Measurements from ENCODE around the gene HERPUD2.

Gene HERPUD2, protein sequence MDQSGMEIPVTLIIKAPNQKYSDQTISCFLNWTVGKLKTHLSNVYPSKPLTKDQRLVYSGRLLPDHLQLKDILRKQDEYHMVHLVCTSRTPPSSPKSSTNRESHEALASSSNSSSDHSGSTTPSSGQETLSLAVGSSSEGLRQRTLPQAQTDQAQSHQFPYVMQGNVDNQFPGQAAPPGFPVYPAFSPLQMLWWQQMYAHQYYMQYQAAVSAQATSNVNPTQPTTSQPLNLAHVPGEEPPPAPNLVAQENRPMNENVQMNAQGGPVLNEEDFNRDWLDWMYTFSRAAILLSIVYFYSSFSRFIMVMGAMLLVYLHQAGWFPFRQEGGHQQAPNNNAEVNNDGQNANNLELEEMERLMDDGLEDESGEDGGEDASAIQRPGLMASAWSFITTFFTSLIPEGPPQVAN

GRCh38 chr7:35694784-35695472 is at the start of gene HERPUD2:
HERPUD2 (minus strand) TSS chr7:35695135; CDS start chr7:35694330, 805 bp downstream.
- DNase-seq = peak; percentile 65 to 83

- DNase-seq = no peak
These were observed 44.0 kb upstream of the HERPUD2 start for GRCh38 chr7:35738889-35739288.

- no peak for DNase-seq
These were observed 41.8 kb upstream of the HERPUD2 start for GRCh38 chr7:35736725-35737124.

- DNase-seq = no peak
These were observed 40.5 kb upstream of the HERPUD2 start for GRCh38 chr7:35735396-35735795.

DNA sequence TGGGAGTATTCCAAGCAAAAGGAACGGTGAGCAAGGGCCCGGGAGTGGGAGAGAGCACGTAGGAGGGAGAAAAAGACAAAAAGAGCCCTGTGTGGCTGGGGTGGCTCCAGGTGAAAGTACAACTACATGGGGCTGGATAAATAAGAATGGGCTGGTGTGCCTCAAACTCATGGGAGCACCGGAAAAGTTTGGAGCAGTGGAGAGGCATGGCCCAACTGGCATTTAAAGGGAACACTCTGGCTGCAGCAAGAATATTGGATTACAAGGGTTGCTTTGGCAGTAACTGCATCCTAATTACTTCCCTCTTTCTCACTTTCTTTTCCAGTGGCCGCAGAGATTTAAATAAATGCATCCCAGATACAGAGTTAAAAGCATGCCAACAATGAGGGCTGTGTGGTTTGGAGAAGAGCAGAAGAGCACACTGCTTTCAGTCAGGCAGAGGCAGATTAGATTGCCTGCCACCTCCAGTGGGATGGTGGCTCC is 39.1 kb upstream of the HERPUD2 start:
- DNase-seq = no peak

GRCh38 chr7:35731349-35731748 is 36.4 kb upstream of the HERPUD2 start:
- DNase-seq = no peak

DNA sequence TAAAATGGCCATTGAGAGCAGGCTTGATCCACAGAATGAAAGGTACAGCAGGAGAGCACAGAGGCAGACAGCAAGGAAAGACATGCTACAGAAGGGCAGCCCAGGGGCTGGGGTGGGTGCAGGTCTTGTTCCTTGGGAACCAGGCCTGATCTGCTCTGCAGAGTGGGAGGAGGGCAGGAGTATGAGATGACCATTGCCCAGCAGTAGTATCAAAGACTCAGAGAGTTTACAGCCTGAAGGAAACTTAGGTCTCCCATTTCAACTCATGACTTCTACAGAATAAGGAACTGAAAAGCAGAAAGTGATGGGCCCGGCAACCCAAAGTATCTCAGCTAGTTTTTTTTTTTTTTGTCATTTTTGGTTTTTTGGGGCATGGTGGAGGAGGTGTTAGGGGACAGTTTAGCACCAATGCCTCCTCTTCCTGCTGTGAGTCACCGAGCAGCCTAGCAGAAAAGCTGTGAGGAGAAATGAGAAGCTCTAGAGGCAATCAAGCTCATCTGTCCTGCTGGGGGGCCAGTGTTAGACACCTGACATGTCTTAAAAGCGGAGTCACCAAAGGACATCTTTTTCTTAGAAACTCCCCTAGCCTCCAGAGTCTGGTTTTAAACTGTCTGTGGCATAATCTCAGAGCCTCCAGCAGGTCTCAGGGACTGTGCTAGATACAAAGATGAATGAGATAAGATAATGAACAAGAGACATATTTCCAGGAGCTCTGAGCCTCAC is 34.3 kb upstream of the HERPUD2 start:
- DNase-seq = no peak

DNA sequence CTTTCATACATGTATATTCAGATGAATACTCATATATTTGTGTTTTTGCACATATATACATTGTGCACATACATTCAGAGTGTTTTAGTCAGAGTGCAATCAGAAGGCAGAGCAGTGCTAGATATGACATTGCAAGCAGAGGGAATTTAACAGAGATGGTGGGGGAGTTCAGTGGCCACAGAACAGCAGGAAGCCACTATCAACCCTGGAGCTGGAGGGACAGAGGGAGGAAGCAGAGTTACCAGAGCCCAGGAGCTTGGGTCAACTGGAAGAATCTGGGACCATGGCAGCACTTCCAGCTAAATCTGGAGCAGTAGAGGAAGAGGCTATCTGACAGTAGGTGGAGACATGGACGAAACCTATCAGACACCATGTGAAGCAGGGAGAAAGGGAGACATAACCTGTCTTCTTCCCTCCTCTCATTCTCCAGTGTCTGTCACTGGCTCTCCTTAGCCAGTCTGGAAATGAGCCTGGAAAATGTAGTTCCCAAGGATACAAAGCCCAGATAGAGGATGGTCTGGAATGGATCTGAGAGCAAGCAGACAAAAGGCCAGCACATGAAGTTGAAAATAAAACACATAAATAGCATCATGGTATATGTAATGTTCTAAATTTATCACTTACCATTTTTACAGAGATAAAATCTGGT is 33.6 kb upstream of the HERPUD2 start:
- DNase-seq = no peak

DNA sequence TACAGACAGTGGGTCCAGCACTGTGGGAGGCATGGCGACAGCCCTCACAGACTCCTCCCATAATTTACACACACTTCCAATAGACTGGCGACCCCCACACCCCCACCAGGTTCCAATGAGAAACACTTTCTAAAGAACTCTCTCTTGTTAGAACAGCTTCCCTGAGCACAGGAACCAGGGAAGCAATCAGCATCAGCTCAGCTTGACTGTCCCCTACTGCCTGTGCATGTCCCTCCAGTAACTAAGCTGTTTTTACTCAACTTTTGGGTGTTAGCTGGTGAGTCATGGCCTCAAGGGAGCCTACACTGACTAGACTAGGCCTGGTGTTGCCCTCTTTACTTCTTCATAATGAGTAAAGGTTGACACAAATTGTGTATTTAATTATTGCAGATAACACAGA is 32.6 kb upstream of the HERPUD2 start:
- DNase-seq = no peak

DNA sequence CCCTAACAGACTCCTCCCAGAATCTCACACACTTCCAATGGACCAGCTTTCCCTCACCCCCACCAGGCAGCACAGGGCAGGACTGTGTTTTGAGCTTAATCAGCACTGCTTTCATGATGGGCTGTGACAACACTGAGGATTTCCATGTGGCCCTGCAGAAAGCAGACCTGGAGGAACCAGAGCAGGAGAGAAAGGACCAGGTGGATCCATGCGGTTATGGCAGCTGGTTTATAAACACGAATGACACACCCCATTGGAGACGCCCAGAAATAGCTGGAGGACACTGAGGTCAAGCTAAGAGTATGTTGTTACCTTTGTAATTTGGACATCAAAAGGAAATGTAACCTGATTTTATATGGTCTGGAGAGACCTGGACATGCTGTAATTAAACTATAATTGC is 31.7 kb upstream of the HERPUD2 start:
- no peak for DNase-seq

DNA sequence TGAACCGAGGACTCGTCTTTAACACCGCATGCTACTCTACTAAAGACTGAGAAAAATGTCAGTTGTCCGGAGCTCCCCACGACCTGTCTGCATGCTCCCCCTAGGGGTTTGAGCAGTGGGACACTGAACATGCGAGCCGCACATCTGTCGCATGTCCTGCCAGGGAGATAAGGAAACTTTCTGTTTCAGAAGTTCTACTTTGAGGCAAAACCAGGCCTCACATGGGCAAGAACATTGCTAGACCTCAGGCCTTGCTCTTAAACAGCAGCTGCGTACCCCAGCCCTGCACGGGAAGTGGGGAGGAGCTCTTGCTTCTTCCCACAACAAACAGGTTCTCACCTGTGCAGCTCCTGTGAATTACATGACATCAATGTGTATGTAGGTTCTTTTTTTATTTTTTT is 30.3 kb upstream of the HERPUD2 start:
- no peak for DNase-seq

GRCh38 chr7:35723011-35723410 is 28.1 kb upstream of the HERPUD2 start:
- no peak for DNase-seq

DNA sequence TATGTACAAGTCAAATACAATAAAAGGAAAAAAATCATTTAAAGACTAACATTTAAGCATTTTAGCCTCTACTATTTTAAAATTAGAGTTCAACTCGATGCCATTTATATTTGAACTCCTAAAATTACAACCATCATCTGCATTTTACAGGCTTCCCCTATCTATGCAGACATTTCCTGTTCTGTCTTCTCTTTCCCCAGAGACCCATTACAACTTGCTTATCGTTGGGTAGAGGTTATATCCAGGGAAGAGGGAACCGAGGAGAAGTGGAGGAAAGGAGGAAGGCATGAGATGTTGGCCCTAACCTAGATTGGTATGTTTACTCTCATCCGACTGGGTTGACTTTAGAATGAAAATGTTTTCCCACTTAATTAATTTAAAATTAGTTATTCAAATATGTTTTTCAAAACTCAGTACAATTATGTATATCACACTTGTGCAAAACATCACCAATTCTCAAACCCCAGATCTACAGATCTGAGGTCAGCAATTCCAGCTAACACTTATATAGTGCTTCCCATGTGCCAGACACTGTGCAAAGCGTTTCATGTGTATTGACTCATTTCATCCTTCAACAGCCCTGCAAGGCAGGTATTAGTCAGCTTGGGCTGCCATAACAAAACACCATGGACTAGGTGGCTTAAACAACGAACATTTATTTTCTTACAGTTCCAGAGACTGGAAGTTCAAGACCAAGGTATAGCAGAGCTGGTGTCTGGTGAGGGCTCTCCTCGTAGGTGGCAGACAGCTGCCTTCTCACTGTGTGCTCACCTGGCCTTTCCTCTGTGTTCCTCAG is 27.3 kb upstream of the HERPUD2 start:
- DNase-seq = no peak

DNA sequence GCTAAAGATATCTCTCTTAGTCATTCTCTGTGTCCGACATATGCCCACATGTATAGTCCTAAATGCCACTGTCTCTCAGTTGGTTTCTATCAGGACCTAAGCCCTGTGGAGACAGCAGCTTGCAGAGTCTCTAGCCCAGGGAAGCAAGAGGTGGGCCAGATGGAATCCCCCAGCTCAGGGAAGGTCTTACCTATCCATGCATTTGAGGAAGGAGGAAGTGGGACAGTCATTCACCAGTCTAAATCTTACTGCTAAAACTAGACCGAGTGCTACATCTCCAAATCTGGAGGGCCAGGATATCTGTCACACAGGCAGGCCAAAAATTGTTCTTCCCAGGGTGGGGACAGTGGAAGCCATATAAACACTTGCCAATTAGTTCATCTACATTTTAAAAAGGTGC is 26.4 kb upstream of the HERPUD2 start:
- no peak for DNase-seq

DNA sequence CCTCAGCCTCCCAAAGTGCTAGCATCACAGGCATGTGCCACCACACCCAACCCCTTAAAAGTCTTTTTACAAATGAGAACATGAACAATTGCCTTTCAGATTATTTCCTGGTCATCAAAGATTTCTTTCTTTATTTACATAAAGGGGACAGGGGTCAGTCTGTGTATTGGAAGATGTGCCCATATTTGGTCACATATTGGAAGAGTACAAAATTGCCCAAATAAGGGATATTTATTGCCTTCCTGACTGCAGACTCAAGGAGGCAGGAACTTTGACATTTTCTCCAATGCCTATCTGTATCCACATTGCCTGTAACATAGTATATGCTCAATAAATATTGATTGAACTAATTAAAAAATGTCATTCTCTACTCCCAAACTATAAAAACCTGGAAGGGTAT is 25.9 kb upstream of the HERPUD2 start:
- no peak for DNase-seq

- peak in 1 of 2 experiments; percentile 40 for DNase-seq
These were observed 25.1 kb upstream of the HERPUD2 start for GRCh38 chr7:35720032-35720431.

GRCh38 chr7:35718047-35718446 is 23.1 kb upstream of the HERPUD2 start:
- no peak for DNase-seq

GRCh38 chr7:35717516-35717915 is 22.6 kb upstream of the HERPUD2 start:
- DNase-seq = no peak

DNA sequence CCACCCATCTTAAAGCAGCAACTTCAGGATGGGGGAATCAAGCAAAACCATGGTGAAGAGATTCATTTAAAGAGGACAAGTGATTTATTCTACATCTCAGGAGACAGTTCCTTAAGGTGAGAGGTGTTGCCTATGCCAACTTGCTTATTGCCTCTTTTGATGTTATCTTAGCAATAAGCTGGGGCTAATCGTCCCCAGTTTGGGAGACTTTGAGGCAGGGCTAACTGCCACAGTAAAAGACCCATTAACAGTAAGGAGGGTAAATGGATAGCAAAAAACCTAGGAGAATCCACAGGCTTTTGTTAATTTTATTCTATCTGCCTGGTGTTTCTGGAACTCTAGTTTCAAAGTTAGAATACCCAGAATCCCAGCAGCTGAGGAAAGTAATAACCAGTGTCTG is 22.1 kb upstream of the HERPUD2 start:
- no peak for DNase-seq

GRCh38 chr7:35716038-35716803 is 21.3 kb upstream of the HERPUD2 start:
- no peak for DNase-seq

DNA sequence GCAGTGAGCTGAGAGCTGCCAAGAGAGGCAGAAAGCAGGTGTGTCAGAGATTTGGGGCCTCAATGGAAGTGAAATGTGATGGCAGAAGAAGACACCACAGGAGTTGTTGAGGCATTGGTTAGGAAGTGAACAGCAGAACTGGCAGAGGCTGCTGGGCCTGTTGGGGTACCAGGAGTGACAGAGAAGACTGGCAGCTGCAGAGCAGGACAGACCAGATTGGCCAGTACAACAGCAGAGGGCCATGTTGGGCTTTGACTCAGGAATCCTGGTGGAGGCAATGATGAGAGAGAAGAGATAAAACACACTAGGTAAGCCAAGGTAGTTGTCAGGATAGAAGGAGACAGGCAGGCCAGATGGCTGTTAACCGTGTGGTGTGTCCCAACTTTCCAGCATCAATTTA is 19.9 kb upstream of the HERPUD2 start:
- DNase-seq = peak in 1 of 2 experiments; percentile 8
